ENCODE data around the gene KCNJ10.

KCNJ10 gene

GRCh38 chr1:160020196-160020595 lies 49.8 kb downstream of the KCNJ10 start:
- no peak for DNase-seq

DNA sequence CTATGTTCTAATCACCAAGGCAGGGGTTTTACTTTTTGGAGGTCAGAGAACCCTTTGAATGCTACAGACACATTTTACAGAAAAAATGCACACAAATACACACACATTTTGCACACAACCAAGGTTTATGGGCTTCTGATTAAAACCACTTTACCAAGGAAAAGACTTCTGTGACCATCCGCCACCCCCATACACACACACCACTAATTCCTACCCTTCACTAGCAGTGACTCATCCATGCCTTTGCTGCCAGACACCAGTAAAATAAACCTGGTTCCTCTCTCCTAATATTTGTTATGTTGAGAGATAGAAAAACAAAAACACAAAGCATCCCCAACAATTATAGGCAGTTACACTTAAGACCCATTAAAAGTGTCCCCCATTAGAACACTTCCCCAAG lies 51.1 kb downstream of the KCNJ10 start:
- peak; percentile 49 for DNase-seq

DNA sequence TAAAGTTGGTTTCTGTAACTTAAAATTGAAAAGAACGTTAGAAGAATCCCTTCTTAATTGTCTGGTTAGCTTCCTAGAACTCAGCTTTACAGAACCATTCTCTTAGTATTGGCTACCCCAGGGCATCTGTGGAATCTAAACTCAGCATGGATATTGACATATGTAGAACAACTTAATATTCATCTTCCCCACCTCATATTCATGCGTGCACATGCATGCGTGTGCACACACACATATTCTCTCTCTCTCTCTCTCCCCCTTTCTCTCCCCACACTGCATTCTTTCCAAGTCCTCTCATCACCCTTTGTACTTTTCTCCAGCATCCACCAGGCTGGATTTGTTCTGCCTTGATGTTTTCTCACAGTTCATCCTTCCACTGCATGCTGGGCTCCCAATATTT lies 51.6 kb downstream of the KCNJ10 start:
- DNase-seq = no peak

DNA sequence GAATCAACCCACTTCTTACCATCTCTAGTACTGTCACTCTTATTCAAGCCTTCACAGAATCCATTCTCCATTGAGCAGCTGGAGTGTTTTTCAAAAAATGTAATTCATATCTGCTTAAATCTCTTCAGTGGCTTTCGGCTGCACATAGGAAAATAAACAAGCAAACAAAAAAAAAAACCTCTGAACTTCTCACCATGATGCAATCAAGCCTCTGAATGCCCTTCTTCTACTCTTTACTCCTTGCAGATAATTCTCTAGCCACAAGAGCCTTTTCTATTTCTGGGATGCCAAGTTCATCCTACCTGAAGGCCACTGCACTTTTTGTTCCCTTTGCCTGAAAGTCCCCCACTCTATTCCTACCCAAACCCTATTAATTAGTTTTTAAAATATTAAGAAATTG lies 52.4 kb downstream of the KCNJ10 start:
- no peak for DNase-seq

DNA sequence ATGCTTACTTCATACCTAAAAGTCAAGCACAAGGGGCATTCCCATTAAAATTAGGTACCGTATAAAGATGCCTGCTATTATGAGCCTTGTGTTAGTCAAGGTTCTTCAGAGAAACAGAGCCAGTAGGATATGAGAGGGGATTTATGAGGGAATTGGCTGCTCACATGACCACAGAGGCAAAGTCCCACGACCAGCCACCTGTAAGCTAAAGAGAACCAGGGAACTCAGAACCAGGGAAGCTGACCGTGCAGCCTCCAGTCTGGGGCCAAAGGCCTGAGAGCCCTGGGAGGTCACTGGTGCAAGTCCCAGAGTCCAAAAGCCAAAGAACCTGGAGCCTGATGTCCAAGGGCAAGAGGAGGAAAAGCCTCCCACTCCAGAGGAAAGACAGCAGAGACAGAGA lies 58.2 kb downstream of the KCNJ10 start:
- no peak for DNase-seq

GRCh38 chr1:160009801-160010200 lies 60.2 kb downstream of the KCNJ10 start:
- no peak for DNase-seq

GRCh38 chr1:160009081-160009480 lies 60.9 kb downstream of the KCNJ10 start:
- DNase-seq = no peak

GRCh38 chr1:160007577-160008200 lies 62.3 kb downstream of the KCNJ10 start:
- DNase-seq = peak; percentile 64

GRCh38 chr1:160006312-160006940 lies 63.5 kb downstream of the KCNJ10 start:
- DNase-seq = peak; percentile 32

GRCh38 chr1:160005070-160005469 lies 64.9 kb downstream of the KCNJ10 start:
- DNase-seq = no peak

- no peak for DNase-seq
These were observed 65.5 kb downstream of the KCNJ10 start for GRCh38 chr1:160004425-160004824.

- no peak for DNase-seq
These were observed 66.0 kb downstream of the KCNJ10 start for GRCh38 chr1:160004001-160004400.

GRCh38 chr1:160001440-160001839 lies 68.5 kb downstream of the KCNJ10 start:
- DNase-seq = no peak

DNA sequence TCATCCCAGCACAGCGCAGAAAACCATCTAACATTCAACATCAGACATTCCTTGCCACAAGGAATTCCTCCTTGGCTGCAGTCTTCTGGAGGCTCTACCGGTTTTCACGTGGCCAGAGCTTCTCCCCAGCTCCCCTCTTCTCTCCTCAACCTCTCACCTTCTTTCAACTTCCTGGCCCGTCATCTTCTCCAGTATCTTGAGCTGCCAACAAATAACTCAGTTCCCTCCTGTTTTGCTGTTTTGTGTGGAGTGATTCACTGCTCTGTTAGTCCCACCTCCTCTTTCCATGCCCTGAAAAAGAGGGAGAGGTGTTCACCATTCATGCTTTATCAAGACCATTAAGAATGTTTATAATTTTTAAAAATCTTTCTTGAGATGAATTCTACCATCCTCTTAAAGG lies 70.8 kb downstream of the KCNJ10 start:
- DNase-seq = no peak

DNA sequence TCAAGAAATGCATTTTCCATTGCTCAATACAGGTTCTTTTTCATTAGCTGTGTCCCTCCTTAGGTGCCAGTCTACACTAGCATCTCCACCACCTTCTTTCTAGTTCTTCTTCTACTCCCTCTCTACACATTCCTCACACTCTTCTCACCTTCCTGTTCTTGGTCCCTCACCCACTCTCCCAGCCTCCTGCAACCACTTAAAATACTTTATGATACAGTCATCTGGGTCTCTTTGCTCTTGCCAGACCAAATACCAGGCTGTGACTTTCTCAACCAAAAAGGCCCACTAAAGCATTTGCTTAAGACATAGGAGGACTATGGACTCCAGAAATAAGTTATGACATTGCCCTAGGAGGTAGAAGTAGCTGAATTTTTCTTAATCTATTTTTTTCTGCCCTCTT lies 73.3 kb downstream of the KCNJ10 start:
- peak; percentile 63 for DNase-seq

DNA sequence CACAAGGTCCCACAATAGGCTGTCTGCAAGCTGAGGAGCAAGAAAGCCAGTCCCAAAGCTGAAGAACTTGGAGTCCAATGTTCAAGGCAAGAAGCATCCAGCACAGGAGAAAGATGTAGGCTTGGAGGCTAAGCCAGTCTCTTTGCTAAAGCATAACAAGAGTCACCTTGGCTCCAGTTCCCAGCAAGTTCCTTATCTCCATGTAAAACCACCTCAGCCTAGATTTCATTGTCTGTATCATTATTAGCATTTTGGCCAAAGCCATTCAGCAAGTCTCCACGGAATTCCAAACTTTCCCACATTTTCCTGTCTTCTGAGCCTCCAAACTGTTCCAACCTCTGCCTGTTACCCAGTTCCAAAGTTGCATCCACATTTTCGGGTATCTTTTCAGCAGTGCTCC lies 75.1 kb downstream of the KCNJ10 start:
- no peak for DNase-seq

DNA sequence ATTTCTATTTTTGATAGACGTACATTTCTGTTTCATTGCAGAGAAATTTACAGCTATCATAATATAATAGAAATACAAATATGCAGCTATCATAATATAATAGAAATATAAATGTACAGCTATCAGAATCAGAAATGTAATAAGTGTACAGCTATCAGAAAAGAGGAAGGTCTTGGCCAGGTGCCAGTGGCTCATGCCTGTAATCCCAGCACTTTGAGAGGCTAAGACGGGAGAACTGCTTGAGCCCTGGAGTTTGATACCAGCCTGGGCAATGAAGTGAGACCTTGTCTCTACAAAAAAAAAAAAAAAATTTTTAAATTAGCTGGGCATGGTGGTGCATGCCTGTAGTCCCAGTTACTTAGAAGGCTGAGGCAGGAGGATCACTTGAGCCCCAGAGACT lies 76.0 kb downstream of the KCNJ10 start:
- no peak for DNase-seq

- DNase-seq = no peak
These were observed 77.8 kb downstream of the KCNJ10 start for GRCh38 chr1:159992161-159992560.

GRCh38 chr1:159991513-159991912 lies 78.4 kb downstream of the KCNJ10 start:
- no peak for DNase-seq

DNA sequence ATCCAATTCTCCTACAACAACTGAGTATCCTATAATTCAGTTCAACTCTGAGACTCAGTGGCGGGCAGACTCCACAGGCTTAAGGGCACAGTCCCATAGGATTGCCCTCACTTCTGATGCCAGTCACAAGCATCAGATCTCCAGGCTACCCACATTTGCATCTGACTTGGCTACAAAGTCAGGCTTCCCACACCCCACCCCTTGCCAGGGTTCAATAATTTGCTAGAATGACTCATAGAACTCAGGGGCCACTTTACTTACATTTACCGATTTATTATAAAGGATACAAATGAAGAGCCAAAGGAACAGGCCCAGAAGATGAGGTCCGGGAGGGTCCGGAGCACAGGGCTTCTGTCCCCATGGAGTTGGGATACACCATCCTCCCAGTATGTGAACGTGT lies 80.0 kb downstream of the KCNJ10 start:
- DNase-seq = no peak

GRCh38 chr1:159989581-159989980 lies 80.4 kb downstream of the KCNJ10 start:
- DNase-seq = no peak

GRCh38 chr1:159988006-159988405 lies 82.0 kb downstream of the KCNJ10 start:
- DNase-seq = no peak

GRCh38 chr1:159987186-159987585 lies 82.8 kb downstream of the KCNJ10 start:
- DNase-seq = no peak

- no peak for DNase-seq
These were observed 83.4 kb downstream of the KCNJ10 start for GRCh38 chr1:159986531-159986930.

DNA sequence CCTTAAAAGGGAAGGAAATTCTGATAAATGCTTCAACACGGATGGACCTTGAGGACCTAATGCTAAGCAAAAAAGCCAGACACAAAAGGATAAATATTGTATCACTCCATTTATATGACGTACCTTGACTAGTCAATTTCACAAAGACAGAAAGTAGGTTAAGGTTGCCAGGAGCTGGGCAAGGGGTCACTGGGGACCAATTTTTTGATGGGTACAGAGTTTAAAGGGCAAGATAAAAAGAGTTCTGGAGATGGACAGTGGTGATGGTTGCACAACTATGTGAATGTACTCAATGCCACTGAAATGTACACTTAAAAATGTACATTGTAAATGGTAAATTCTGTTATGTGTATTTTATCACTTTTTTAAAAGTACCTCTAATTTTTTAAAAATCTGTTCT lies 83.9 kb downstream of the KCNJ10 start:
- DNase-seq = no peak
